ENCODE measurements around the gene FZD10. TPM values are rescaled to one million over a fixed set of nuclear protein-coding genes. Genes with fewer than 3 reads are reported as not detected.

Gene FZD10
- total RNA-seq, 1 donor from 2014 or later = 0.05 TPM

DNA sequence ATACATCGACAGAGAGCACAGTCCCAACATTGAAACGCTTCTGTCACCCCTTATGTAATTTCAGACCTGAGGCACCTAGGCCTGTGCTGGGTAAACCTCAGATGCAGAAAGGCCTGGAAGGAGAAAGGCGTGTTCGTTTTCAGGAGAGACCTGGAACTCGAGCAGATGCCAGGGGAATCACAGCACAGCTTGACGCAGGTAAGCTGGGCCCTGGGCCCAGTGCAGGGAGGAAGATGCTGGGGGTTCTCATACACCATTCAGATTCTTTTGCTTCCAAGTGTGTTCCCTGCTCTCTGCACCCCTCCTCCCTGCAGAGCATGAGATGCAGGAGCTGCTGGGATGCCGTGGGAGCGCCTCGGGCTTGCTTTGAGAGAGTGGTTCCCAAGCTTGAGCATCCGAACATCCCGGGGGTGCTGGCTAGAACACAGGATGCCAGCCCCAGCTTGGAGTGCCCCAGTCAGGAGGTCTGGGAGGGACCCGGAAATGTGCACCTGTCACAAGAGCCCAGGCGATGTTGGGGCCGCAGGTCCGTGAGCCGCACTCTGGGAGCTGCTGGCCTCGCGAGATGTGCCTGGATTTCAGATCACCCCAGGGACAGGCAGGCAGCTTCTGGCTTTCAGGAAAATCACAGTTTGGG, 35.9 kb downstream of the FZD10 start:
- no peak overlapping the region for H3K27ac ChIP-seq (replicated peaks)
- intact Hi-C loops (cut with micrococcal nuclease) = no loop called here
- TF ChIP-seq, protein P1, sequence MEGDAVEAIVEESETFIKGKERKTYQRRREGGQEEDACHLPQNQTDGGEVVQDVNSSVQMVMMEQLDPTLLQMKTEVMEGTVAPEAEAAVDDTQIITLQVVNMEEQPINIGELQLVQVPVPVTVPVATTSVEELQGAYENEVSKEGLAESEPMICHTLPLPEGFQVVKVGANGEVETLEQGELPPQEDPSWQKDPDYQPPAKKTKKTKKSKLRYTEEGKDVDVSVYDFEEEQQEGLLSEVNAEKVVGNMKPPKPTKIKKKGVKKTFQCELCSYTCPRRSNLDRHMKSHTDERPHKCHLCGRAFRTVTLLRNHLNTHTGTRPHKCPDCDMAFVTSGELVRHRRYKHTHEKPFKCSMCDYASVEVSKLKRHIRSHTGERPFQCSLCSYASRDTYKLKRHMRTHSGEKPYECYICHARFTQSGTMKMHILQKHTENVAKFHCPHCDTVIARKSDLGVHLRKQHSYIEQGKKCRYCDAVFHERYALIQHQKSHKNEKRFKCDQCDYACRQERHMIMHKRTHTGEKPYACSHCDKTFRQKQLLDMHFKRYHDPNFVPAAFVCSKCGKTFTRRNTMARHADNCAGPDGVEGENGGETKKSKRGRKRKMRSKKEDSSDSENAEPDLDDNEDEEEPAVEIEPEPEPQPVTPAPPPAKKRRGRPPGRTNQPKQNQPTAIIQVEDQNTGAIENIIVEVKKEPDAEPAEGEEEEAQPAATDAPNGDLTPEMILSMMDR (IDR thresholded peaks at IDR 0.05; ENCODE audit: borderline replicate concordance) = no peak
- H3K27me3 ChIP-seq (ENCODE audit: low read depth) = peaks cover 81% of the 10 kb centered on the region
- no peak for DNase-seq
- H3K4me3 ChIP-seq = no peak overlapping the region
- H3K9me3 ChIP-seq (replicated peaks) = peaks cover 25% of the 10 kb centered on the region
- H3K4me1 ChIP-seq = no peaks in the 10 kb centered on the region
- no peaks in the 10 kb centered on the region for H3K36me3 ChIP-seq

- Histone ChIP-seq H3K27ac (replicated peaks) (no peak overlapping the region), H3K4me1 (no peaks in the 10 kb centered on the region), H3K27me3 (ENCODE audit: low read depth) (peaks cover 80% of the 10 kb centered on the region), H3K4me3 (no peak overlapping the region), H3K9me3 (replicated peaks) (peaks cover 25% of the 10 kb centered on the region), H3K36me3 (no peaks in the 10 kb centered on the region)
- DNase-seq = no peak
- TF ChIP-seq, protein P1 (IDR thresholded peaks at IDR 0.05; ENCODE audit: borderline replicate concordance) = no peak
- intact Hi-C loops (cut with micrococcal nuclease) = no loop called here
Measured at GRCh38 chr12:130198663-130199060, 36.4 kb downstream of the FZD10 start.

DNA sequence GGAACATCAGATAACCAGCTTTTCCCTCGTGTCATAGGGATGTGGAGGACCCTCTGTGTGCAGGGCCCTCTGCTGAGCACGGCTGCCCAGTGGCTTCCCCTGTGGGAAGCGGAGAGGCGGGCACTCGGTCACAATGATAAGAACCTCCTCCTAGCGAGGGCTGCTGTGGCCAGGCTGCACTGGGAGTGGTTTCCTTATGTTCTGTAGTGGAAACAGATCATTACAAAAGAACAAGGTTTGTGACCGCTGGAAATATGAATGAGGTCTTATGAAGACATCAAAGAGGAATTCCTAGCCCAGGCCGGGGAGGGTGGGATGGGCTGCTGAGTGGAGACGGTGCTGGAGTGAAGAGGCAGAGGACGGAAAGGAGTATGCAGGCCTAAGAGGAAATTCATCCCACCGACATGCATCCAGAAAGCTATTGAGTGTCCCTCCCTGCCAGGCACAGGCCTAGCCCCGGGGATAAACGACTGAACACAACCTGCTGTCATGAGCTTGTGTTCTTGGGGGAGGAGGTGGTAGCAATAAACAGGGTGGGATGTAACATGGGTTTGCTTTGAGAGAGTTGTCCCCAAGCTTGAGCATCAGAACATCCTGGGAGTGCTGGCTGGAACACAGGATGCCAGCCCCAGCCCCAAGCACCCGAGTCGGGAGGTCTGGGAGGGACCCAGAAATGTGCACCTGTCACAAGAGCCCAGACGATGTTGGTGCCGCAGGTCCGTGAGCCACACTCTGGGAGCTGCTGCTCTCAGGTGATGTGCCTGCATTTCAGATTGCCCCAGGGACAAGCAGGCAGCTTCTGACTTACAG, 37.5 kb downstream of the FZD10 start:
- TF ChIP-seq, protein P1 (IDR thresholded peaks at IDR 0.05; ENCODE audit: borderline replicate concordance) = no peak
- Histone ChIP-seq H3K4me1 (no peaks in the 10 kb centered on the region), H3K27me3 (ENCODE audit: low read depth) (peaks cover 69% of the 10 kb centered on the region), H3K27ac (replicated peaks) (no peak overlapping the region), H3K4me3 (no peak overlapping the region), H3K36me3 (no peaks in the 10 kb centered on the region), H3K9me3 (replicated peaks) (peaks cover 25% of the 10 kb centered on the region)
- DNase-seq = no peak
- intact Hi-C loops (cut with micrococcal nuclease) = no loop called here

GRCh38 chr12:130200445-130200844, 38.2 kb downstream of the FZD10 start:
- Histone ChIP-seq H3K4me1 (no peaks in the 10 kb centered on the region), H3K27me3 (ENCODE audit: low read depth) (peaks cover 67% of the 10 kb centered on the region), H3K9me3 (replicated peaks) (peaks cover 25% of the 10 kb centered on the region), H3K27ac (replicated peaks) (no peak overlapping the region), H3K36me3 (no peaks in the 10 kb centered on the region), H3K4me3 (no peak overlapping the region)
- TF ChIP-seq, protein P1 (IDR thresholded peaks at IDR 0.05; ENCODE audit: borderline replicate concordance) = no peak
- DNase-seq = no peak
- intact Hi-C loops (cut with micrococcal nuclease) = no loop called here

GRCh38 chr12:130201037-130201436, 38.8 kb downstream of the FZD10 start:
- DNase-seq = no peak
- peaks cover 28% of the 10 kb centered on the region for H3K9me3 ChIP-seq (replicated peaks)
- intact Hi-C loops (cut with micrococcal nuclease) = no loop called here
- no peak overlapping the region for H3K4me3 ChIP-seq
- TF ChIP-seq, protein P1 (IDR thresholded peaks at IDR 0.05; ENCODE audit: borderline replicate concordance) = no peak
- H3K4me1 ChIP-seq = no peaks in the 10 kb centered on the region
- peaks cover 65% of the 10 kb centered on the region for H3K27me3 ChIP-seq (ENCODE audit: low read depth)
- H3K36me3 ChIP-seq = no peaks in the 10 kb centered on the region
- H3K27ac ChIP-seq (replicated peaks) = no peak overlapping the region

All from left ventricle myocardium inferior (tissue), 1 donor.